Activated effector memory CD4-positive, alpha-beta T cell treated with anti-CD3 and anti-CD28 coated beads, Interleukin-2, amount 50 U/mL, for 16 hours (primary cell): ENCODE results near the gene FOXO1.

Experiments
- DNase-seq: peaks from one replicate; pipeline ENCODE4 v3.0.0-alpha.2; 2020

FOXO1 gene

DNA sequence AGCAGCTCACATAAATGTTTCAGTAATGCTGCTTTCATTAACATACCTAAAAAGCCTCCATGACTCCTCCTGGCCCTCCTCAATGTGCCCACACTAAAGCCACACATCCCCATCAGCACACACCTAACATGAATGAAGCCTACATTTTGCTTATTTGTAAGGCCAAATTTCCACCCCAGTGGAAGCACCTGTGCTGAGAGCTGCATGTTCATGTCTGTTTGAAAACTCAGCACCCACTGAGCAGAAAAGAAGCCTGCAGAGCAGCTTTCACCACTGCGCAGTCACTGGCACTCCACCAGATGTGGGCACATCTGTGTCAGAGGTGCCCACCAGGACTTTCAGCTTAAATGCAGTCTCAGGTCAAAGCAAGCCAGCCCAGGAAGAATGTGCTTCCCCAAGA, 93.5 kb downstream of the FOXO1 start:
- no peak for DNase-seq

DNA sequence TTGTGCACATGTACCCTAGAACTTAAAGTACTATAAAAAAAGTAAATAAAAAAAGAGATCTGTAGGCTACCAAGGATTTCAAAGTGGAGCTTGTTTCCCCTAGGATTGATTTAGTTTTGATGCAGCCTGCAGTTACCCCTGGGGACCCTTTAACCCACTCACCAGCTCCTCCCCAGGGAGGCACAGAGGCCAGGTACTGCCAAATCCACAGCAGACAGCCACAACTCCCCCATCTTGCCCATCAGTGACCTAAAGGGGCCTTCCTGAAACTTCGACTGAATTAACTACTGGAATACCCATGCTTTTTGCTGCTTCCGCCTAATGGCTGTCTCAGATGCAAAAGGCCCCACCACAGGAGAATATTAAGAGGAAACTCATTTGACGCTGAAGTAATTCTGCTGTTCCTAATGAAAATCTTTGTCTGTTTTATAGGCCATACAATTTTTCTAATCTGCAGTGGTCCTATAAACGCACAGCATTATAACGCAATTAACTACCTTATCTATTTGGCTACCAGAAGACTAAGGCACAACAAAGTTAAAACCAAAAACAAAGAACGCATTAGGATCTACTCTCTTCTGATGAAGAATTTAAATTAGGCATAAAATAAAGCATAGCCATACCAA, 95.0 kb downstream of the FOXO1 start:
- DNase-seq: no peak

DNA sequence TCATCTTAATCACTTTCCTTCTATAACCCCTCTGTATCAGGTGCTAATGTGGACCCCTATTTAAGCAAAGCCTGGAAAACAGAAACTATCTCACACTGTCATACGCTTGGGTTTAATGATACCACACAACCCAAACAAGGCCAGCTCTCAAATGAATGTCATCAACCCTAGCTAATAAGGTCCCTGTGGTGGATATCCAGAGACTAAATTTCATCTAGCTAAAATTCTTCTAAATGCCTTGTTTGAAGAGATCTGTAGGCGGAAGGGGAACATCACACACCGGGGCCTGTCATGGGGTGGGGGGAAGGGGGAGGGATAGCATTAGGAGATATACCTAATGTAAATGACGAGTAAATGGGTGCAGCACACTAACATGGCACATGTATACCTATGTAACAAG, 95.5 kb downstream of the FOXO1 start:
- DNase-seq: no peak

DNA sequence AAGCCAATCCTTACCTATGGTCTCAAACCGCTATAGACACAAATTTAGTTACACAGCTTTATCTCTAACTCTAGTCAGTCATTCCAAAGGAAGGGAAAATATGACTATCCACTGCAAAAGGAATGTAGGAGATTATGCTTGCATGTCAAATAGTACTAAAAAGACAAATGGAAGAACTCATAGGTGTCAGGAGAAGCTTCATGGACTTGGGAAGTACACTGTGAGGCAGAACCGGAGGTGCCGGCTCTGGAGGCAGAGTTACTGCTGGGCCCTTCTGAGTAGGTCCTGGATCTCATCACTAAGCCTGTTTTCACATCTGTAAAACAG, 97.5 kb downstream of the FOXO1 start:
- no peak for DNase-seq

DNA sequence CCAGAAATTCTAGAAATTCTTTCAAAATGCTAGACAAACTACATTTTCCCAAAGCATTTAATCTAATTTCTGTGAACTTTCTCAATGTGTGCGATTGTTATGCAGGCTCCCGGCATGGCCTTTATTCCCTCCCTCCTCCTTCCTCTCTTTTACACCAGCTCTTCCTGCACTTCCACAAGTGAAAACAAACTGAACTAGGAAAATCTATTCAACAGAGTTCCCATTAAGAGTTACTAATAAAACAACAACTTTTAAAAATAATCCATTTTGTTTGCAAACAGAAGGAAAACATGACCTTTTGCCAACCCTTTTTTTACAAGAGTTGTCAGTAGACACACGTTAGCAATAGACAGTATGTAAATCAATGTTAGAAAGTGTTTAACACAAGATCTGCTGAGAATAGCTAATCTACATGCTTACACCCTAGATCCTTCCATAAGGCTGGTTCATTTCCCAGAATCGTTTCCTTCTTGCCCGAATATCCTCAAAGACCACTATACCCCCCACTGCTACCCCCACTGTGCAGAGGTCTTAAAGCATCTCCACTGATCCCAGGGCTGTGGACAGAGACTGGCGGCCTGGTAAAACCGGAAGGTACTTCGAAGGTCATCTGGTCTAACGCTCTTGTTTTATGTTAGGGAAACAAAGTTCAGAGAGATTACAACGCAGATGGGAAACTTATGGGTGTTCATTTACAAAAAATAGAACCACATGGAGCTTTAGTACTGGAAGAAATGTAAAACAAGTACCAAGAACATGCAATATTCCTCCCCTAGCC, 98.0 kb downstream of the FOXO1 start:
- DNase-seq: no peak

DNA sequence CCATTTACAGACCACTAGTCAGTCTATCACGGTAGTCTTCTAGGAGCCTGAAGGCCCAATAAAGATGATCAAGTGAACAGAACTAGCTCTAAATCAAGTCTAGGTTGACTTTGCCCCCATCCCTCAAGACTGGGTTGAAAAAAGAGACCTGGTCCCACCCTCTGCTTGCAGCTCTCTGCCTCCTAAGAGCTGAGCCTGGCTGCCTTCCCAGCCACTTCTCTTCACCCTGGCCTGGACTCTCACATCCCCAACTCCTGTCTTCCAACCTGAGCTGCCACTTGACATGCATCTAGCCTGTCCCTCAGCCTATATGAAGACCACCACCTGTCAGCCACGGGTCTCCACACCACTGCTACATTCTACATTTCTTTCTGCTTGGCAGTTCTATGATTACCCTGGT, 99.6 kb downstream of the FOXO1 start:
- DNase-seq: no peak

DNA sequence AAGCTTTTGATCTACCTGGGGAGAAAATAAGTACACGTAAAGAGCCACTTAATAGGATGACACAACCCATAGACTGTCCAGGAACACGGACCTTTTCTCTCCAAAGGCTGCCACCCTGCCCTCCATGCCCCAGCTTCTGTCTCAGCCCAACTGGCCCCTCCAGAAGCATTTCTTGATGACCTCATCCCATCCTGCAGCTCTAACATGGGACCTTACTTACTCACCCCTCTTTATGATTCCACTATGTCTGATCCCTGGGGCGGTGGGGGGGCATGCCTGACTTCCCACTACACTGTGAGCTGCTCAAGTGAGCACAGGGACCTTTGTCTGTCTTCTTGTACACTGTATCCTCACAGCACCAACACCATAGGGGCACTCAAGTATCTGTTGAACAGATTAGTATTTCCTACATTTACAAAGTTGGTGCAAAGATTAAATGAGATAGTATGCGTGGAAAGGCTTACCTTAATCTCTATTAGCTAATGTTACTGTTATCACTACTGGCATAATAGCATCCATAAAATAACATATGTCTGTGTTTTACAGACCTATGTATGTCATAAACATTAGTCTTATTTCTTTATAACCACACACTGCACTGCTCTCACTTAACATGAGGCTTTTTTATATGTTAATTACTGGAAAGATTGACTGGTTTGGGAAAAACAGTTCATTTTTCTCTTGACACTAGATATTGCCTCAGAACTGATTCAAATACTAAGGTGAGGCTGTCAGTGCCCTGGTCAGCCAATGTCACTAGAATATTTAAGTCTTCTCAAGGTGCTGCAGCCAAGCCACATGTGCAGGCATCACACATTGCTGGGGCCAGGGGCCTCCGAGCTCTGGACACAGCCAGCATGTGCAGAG, 100.9 kb downstream of the FOXO1 start:
- no peak for DNase-seq

DNA sequence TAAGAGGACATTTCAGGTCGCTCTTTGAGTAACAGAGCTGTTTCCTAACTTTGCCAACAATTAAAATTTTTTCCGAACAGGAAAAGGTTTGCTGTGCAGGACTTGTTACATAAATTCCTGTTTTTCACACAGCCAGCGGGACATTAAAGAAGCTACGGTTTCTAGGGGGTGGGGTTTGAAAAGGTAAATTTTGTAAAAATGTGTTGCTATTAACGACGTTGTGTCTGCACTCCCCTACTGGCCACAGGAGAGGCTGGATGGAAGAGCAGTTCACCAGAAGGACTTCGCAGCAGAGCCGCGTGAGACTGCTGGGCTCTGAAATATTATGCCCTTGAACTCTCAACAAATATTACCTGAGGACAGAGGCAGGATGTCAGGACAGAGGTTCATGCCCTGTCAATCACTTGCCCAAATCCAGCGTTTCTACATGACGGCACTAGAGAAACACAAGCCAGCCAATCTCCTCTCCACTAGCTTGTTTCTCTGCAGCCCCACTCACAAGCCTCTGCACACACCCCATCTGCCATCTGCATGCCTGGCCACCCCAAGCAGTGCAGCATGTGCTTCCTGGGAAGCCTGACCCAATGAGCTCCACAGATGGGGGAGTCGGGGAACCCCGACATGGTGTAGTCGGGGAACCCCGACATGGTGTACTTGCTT, 102.0 kb downstream of the FOXO1 start:
- no peak for DNase-seq

DNA sequence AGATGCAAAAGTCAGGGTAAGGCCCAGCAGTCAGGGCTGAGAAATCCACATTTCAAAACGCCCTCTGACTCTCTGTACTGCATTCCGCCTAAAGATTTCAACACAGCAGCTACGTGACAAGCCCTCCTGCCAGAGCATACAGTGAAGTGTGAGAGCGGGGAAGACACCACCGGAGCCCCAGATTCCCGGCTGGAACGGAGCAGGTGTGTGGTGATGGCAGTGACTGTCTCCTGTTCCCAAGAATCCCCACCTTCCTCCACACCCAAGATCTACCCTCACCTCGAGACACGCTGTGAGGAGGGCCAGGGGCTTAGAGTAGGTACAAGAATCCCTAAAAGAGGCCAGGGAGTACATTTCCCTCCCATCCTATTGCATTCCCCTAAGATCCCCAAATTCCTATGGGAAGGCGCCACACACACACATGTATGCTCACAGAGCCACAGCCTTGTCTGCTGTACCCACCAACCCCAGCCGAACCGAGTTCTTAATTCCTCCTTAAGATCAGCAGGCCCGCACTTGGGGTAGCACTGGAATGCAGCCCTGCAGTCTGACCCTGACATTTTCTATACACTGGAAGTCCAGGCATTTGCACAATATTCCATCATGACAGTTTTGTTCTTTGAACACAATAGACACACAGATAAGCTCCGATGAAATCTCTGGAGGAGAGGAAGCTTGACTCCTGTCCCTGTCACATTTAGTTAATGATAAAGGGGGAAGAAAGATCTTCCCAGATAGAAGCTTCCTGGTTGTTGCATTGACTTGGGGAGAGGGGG, 102.9 kb downstream of the FOXO1 start:
- no peak for DNase-seq

DNA sequence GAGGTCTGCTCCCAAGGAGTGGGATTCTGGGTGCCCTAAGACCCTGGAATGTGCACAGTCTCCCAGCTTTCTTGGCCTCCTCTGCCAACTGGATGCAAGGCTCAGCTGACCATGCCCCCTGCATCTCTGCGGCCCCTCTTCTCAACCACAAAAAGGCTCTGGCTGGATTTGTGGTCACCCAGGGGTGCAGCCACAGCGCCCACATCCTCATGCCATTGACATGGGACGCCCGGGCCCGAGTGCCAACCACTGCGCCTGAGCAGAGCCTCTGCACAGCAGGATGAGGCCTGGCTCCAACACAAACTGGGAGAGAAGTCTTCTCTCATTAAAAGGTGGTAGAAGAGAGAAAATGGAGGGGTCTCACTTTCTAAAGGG, 103.5 kb downstream of the FOXO1 start:
- DNase-seq: no peak

DNA sequence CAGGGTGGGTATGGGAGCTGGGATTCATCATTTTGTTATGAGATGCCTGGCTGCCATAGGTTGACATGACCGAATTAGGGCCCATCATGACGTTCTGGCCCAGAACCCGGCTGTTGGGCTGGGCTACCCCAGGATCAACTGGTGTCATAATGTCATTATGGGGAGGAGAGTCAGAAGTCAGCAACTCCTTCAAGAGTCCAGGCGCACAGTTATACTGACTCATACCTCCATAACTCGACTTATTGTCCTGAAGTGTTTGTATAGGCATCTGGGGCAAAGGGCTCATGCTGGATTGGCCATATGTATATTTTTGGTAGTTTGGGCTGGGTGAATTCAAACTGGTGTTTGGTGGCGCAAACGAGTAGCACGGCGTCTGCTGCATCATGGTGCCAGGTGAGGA, 106.5 kb downstream of the FOXO1 start:
- no peak for DNase-seq

DNA sequence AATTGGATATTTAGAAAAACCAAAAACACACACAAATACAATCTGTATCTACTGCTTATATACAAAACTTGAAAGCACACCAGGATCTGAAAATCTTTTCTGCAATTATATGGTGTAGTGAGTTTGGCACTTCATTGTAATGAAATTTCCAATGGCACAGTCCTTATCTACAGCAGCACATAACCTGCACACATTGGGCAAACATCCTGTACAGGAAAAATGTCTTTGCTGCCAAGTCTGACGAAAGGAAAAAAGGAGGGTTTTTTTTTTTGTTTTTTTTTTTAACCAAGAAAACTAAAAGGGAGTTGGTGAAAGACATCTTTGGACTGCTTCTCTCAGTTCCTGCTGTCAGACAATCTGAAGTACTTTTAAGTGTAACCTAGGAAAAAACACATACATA, 107.8 kb downstream of the FOXO1 start:
- DNase-seq: no peak

DNA sequence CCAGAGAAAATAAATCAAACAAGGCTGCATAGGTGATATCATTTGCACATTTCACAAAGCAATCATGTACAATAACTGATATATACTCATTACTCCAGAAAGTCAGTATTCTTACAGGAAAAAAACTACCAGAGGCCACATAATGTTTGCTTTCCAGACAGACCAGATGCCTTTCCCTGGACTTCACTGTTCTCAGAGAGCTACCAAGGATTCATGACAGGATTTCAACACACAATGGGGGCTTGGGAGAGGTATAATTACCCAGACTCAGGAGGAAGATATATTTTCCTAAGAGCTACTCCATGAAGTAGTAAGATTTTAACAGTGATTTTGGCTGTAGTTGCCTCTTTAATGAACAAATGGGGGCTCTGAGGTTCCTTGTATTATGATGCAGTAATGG, 110.0 kb downstream of the FOXO1 start:
- no peak for DNase-seq

DNA sequence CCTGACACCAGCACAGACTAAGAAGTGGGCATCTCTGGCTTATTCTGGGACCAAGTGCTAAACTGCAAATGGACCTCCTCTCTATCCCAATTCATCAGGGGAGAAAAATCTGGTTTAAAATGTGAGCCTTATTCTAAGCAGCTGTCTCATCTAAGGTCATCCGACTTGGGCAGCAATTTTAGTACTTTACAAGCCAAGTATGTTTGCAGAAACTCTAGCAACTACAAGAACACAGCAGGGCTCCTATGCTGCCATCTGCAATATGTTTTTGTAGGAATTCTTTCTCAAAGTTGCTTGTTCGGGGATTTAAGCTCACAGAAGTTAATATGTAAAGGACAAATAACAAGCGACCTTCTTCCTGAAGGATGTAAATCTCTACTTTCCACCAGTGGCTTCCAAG, 113.1 kb downstream of the FOXO1 start:
- no peak for DNase-seq

DNA sequence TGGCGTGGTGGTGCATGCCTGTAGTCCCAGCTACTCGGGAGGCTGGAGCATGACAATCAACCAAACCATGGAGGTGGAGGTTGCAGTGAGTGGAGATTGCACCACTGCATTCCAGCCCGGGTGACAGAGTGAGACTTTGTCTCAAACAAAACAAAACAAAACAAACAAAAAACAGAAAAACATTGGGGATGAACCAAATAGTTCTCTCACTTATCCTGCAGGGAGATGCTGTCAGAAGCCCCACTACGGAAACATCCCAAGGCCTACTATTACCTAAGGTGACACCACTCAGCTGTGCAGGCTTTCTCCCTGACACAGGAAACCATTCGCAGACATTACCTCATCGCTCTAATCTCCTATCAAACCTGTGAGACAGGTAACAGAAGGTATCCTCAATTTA, 113.5 kb downstream of the FOXO1 start:
- no peak for DNase-seq

DNA sequence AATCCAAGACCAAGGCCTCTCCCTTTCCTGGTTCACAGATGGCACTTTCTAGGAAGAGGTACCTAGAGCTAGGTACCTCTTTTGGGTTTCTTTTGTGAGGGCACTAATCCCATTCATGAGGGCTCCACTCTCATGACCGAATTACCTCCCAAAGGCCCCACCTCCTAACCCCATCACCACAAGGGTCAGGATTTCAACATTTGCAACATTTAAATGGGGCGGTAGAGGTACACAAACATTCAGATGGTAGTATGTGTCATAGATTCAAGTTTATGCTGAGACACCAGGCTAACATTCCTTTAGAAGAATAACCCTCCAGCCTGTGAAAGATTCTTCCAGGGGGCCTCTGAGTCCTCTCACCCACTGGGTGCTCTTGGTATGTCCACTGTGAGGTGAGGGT, 116.3 kb downstream of the FOXO1 start:
- DNase-seq: no peak

DNA sequence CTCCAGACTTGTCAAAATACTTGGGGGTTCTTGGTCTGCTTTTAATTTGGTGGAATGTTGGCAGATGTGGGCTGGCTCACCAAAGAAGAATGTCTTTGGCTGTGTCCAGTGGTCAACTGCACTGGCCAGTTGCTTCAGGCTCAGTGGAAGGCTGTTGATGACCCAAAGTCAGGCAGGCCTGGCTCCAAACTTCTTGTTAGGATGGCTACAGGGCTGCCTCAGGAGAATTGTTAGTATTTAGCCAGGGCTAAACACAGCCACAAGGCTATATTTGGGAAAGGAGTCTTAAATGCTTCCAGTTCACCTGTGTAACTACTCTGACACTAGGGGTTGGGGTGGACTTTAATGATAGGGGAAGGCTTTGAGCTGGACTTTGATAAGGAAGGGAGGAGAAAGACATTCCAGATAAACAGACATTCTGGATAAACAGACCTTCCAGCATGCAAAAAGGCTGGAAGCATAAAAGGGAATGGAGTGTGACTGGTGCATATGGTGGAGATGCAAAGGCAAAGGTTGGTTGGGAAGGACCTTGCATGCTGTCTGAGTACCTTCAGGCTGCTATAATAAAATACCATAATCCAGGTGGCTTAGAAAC, 116.8 kb downstream of the FOXO1 start:
- no peak for DNase-seq

DNA sequence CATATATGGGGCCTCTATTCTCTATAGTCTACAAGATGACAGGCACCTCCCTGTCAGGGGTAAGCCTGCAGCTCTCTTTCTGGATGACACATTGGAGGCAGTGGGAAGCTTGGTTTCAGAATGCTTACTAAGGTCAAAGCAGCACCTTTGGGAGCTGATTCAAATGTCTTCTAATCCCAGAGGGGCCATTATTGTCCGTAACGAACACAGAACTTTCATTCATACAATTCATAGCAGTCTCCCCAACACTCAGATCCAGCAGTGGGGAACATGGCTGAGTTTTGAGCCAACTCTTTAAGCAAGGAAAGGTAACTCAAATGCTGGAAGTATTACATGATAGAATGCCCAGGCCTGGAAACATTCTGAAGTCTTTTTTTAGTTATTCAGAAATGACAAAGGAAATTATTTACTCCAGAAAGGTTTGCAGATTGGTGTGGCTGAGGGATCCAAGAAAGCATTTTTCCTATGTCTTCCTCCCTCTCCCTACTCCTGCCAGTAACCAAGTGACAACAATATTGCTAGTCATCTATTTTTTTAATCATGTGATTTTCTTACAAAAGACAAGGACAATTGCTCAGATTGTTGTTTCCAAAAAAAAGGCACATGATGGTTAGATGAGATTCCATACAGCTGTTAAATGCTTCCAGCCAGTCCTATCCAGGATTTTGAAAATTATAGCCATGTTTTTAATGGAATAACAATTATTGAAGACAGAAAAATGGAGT, 118.7 kb downstream of the FOXO1 start:
- no peak for DNase-seq

DNA sequence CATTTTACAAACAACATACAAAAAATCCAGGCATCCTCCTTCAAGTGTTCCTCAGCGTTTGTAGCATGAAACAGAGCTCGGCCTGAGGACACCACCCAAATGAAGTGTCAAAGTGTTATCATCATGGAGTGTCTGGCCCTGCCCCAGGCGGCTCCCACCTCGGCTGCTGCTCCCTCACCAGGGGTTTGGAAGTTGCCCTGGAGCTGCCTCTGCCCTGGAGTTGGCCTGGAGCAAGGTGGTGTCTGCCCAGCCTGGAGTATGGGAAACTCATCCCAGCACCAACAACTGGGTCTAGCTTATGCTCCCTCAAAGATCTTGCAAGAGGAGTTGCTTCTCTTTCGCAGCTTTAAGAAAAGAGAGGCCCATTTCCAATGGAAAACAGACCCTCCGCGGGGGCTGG, 120.4 kb downstream of the FOXO1 start:
- DNase-seq: no peak

DNA sequence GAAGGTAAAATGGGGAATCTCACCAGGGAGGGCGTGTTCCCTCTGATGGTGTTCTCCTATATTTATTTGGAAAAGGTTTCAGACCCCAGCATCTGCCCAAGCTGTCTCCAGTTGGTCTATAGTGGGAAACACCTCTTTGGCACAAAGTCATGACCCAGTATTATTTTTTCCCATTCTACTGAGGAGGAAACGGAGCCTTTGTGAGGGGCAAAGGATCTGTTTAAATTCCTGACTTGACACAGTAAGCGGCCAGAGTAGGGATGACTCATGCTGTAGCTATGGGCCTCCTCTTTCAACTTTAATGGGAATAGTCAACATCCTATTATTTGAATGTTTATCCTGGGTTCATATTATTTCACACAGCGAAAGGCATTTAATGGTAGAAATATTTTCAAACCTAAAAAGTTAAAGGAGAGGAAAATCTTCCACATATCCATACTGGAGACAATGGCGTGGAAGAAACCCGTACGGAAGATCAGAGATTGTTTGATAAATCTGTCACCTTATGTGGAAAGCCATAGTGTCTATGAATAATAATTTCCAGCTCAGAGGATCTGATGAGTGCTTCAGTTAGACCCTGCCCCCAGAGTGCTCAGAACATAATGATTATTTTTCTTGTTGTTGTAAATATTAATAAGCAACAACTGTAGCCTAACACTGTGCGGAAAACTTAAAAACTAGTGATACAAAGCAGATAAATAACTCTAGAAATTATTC, 126.0 kb downstream of the FOXO1 start:
- no peak for DNase-seq
